ENCODE results near the gene CCDC102B.

CCDC102B gene

DNA sequence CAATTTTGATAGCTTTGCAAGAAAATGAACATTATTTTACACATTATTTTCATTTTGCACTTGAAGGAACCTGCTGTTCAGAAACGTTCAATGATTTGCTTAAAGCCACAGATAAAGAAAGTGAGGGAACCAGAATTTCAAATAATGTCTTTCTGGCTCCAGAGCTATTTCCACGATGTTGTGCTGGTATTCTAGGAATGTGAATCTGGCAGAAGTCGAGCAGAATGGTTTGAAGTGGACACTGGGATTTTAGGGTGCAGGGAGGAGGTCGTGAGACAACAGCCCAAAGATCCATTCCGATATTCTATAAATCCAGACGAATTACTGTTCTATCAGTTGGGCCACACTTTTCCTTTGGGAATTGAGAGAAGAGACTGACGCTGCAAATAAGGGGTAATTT, 2.2 kb downstream of the CCDC102B start:
- no peak for DNase-seq (ENCODE audit: extremely low read depth, insufficient read length)
- H3K4me3 ChIP-seq (replicated peaks; ENCODE audit: low read depth, low read length), result no peak overlapping the region
- no peaks in the 10 kb centered on the region for H3K36me3 ChIP-seq (ENCODE audit: control insufficient read depth, insufficient read depth, low read length)
- TF ChIP-seq, protein P1, sequence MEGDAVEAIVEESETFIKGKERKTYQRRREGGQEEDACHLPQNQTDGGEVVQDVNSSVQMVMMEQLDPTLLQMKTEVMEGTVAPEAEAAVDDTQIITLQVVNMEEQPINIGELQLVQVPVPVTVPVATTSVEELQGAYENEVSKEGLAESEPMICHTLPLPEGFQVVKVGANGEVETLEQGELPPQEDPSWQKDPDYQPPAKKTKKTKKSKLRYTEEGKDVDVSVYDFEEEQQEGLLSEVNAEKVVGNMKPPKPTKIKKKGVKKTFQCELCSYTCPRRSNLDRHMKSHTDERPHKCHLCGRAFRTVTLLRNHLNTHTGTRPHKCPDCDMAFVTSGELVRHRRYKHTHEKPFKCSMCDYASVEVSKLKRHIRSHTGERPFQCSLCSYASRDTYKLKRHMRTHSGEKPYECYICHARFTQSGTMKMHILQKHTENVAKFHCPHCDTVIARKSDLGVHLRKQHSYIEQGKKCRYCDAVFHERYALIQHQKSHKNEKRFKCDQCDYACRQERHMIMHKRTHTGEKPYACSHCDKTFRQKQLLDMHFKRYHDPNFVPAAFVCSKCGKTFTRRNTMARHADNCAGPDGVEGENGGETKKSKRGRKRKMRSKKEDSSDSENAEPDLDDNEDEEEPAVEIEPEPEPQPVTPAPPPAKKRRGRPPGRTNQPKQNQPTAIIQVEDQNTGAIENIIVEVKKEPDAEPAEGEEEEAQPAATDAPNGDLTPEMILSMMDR (IDR thresholded peaks at IDR 0.05; ENCODE audit: insufficient read depth, low read length, poor library complexity, severe bottlenecking), result no peak
- H3K27me3 ChIP-seq (replicated peaks; ENCODE audit: control insufficient read depth, insufficient read depth, low read length), result no peaks in the 10 kb centered on the region

DNA sequence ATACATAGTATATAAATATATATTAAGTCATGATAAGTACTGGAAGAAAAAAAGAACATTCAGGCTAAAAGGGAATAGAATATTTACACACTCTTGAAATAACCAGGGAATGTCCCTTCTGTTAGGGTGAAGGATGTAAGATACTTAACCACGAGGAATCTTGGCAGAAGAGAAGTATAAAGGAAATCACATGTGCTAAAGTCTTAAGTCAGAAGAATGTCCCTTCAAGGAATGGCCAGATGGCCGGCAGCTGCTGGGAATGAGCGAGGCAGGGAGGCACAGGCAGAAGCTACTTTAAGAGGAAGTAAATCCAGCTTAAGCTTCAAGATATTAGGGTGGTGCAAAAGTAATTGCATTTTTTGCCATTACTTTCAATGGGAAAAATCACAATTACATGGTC, 5.5 kb downstream of the CCDC102B start:
- no peaks in the 10 kb centered on the region for H3K27me3 ChIP-seq (replicated peaks; ENCODE audit: control insufficient read depth, insufficient read depth, low read length)
- no peak for DNase-seq (ENCODE audit: extremely low read depth, insufficient read length)
- H3K36me3 ChIP-seq (ENCODE audit: control insufficient read depth, insufficient read depth, low read length), result no peaks in the 10 kb centered on the region
- H3K4me3 ChIP-seq (replicated peaks; ENCODE audit: low read depth, low read length), result no peak overlapping the region
- TF ChIP-seq, protein P1 (IDR thresholded peaks at IDR 0.05; ENCODE audit: insufficient read depth, low read length, poor library complexity, severe bottlenecking), result no peak

DNA sequence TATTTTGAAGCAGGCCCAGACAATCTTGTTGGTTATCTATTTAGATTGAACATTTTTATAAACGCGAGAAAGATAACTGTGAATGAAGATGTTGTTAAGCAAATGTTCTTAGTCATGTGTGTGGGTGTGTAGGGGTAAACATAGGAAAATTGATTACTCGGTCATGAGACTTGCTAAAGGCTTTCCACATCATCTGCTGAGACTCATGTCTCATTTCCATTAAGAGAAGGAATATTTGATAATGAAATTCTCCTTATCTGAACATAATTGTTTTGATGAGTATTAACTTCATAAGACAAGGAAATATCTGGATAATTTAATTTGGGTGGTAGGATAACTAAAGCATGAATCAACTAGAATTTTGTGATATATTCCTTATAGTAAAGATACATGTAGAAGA, 19.7 kb downstream of the CCDC102B start:
- H3K36me3 ChIP-seq (ENCODE audit: control insufficient read depth, insufficient read depth, low read length), result no peaks in the 10 kb centered on the region
- H3K27me3 ChIP-seq (replicated peaks; ENCODE audit: control insufficient read depth, insufficient read depth, low read length), result no peaks in the 10 kb centered on the region
- no peak overlapping the region for H3K4me3 ChIP-seq (replicated peaks; ENCODE audit: low read depth, low read length)
- TF ChIP-seq, protein P1 (IDR thresholded peaks at IDR 0.05; ENCODE audit: insufficient read depth, low read length, poor library complexity, severe bottlenecking), result no peak
- no peak for DNase-seq (ENCODE audit: extremely low read depth, insufficient read length)

DNA sequence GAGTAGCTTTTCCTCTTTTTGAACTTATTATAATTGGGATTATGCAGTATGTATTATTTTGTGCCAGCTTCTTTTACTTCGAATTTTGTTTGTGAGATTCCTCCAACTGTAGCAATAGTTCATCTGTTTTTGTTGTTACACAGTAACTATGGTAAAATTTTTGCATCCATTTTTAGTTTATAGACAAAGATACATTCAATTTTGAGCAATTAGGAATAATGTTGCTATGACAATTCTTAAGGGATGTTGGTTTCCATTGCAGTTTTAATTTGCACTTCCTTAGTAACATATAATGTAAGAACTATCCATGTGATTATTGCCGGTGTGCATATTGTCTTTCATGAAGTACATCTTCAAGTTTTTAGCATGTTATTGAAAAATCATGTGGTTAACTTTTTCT, 20.7 kb downstream of the CCDC102B start:
- TF ChIP-seq, protein P1 (IDR thresholded peaks at IDR 0.05; ENCODE audit: insufficient read depth, low read length, poor library complexity, severe bottlenecking), result no peak
- DNase-seq (ENCODE audit: extremely low read depth, insufficient read length), result no peak
- no peaks in the 10 kb centered on the region for H3K27me3 ChIP-seq (replicated peaks; ENCODE audit: control insufficient read depth, insufficient read depth, low read length)
- no peak overlapping the region for H3K4me3 ChIP-seq (replicated peaks; ENCODE audit: low read depth, low read length)
- no peaks in the 10 kb centered on the region for H3K36me3 ChIP-seq (ENCODE audit: control insufficient read depth, insufficient read depth, low read length)

DNA sequence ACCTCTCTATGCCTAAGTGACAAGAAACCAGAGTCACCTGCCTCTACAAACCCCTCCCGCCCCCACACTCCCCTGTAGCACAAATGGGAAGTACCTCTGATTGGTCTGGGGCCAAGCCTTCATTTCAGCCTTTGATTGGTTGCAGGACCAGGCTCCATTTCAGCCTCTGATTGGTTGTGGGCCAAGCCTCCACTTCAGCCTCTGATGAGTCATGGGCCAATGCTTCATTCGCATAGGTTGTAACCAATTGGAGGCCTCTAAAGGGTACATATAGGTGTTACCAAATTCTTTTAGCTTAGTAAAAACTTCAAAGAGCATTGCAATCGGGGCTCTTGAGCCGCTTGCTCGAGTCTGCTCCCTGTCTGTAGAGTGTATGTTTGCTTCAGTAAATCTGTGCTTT, 25.0 kb downstream of the CCDC102B start:
- DNase-seq (ENCODE audit: extremely low read depth, insufficient read length), result no peak
- no peaks in the 10 kb centered on the region for H3K36me3 ChIP-seq (ENCODE audit: control insufficient read depth, insufficient read depth, low read length)
- no peaks in the 10 kb centered on the region for H3K27me3 ChIP-seq (replicated peaks; ENCODE audit: control insufficient read depth, insufficient read depth, low read length)
- TF ChIP-seq, protein P1 (IDR thresholded peaks at IDR 0.05; ENCODE audit: insufficient read depth, low read length, poor library complexity, severe bottlenecking), result no peak
- no peak overlapping the region for H3K4me3 ChIP-seq (replicated peaks; ENCODE audit: low read depth, low read length)

DNA sequence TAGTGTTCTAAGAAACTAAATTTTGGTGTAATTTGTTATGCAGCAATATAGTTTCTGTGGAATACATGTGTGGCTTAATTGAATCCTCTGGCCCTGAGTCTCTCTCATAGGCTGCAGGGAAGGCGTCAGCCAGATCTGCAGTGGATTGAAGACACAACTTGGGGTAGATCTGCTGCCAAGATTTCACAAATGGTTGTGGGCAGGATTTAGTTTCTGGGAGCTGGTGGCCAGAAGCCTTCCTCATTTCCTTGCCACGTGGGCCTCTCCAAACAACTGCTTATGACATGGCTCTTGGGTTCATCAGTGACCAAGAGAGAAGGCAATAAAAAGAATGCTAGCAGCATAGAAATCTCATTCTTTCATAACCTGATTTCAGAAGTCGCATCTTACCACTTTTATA, 28.2 kb downstream of the CCDC102B start:
- Histone ChIP-seq H3K4me3 (replicated peaks; ENCODE audit: low read depth, low read length) (no peak overlapping the region), H3K36me3 (ENCODE audit: control insufficient read depth, insufficient read depth, low read length) (no peaks in the 10 kb centered on the region), H3K27me3 (replicated peaks; ENCODE audit: control insufficient read depth, insufficient read depth, low read length) (no peaks in the 10 kb centered on the region)
- no peak for DNase-seq (ENCODE audit: extremely low read depth, insufficient read length)
- TF ChIP-seq, protein P1 (IDR thresholded peaks at IDR 0.05; ENCODE audit: insufficient read depth, low read length, poor library complexity, severe bottlenecking), result no peak
